ENCODE data around the gene RPS6KA3. TPM values are rescaled to one million over a fixed set of nuclear protein-coding genes. Genes with fewer than 3 reads are reported as not detected.

Gene RPS6KA3
- total RNA-seq: 63.1 and 74.5 TPM in 2 replicates

GRCh38 chrX:20266810-20267606 is at the start of gene RPS6KA3:
Gene RPS6KA3 (minus strand): TSS chrX:20266909. CDS start chrX:20266632, 277 bp downstream.
- peak; percentile 86 to 91 for DNase-seq (ENCODE audit: low read depth in 2 of 2)

GRCh38 chrX:20315140-20315539 is 48.4 kb upstream of the RPS6KA3 start:
- DNase-seq (ENCODE audit: low read depth in 2 of 2): no peak

- DNase-seq (ENCODE audit: low read depth in 2 of 2): no peak
Observed at GRCh38 chrX:20313899-20314298, 47.2 kb upstream of the RPS6KA3 start.

GRCh38 chrX:20312018-20312417 is 45.3 kb upstream of the RPS6KA3 start:
- no peak for DNase-seq (ENCODE audit: low read depth in 2 of 2)

GRCh38 chrX:20311505-20311904 is 44.8 kb upstream of the RPS6KA3 start:
- no peak for DNase-seq (ENCODE audit: low read depth in 2 of 2)

- DNase-seq (ENCODE audit: low read depth in 2 of 2): no peak
Observed at GRCh38 chrX:20309806-20310205, 43.1 kb upstream of the RPS6KA3 start.

GRCh38 chrX:20306668-20307067 is 40.0 kb upstream of the RPS6KA3 start:
- no peak for DNase-seq (ENCODE audit: low read depth in 2 of 2)

- no peak for DNase-seq (ENCODE audit: low read depth in 2 of 2)
Observed at GRCh38 chrX:20300822-20301221, 34.1 kb upstream of the RPS6KA3 start.

GRCh38 chrX:20294957-20295356 is 28.2 kb upstream of the RPS6KA3 start:
- no peak for DNase-seq (ENCODE audit: low read depth in 2 of 2)

- no peak for DNase-seq (ENCODE audit: low read depth in 2 of 2)
Observed at GRCh38 chrX:20294284-20294683, 27.6 kb upstream of the RPS6KA3 start.

- no peak for DNase-seq (ENCODE audit: low read depth in 2 of 2)
Observed at GRCh38 chrX:20285511-20285910, 18.8 kb upstream of the RPS6KA3 start.

- no peak for DNase-seq (ENCODE audit: low read depth in 2 of 2)
Observed at GRCh38 chrX:20284992-20285391, 18.3 kb upstream of the RPS6KA3 start.

- DNase-seq (ENCODE audit: low read depth in 2 of 2): no peak
Observed at GRCh38 chrX:20284444-20284843, 17.7 kb upstream of the RPS6KA3 start.

- no peak for DNase-seq (ENCODE audit: low read depth in 2 of 2)
Observed at GRCh38 chrX:20280938-20281337, 14.2 kb upstream of the RPS6KA3 start.

- DNase-seq (ENCODE audit: low read depth in 2 of 2): no peak
Observed at GRCh38 chrX:20274121-20274520, 7.4 kb upstream of the RPS6KA3 start.

GRCh38 chrX:20271730-20272129 is 5.0 kb upstream of the RPS6KA3 start:
- DNase-seq (ENCODE audit: low read depth in 2 of 2): no peak

GRCh38 chrX:20271186-20271585 is 4.5 kb upstream of the RPS6KA3 start:
- no peak for DNase-seq (ENCODE audit: low read depth in 2 of 2)

- no peak for DNase-seq (ENCODE audit: low read depth in 2 of 2)
Observed at GRCh38 chrX:20270562-20270890, 3.8 kb upstream of the RPS6KA3 start.

- DNase-seq (ENCODE audit: low read depth in 2 of 2): no peak
Observed at GRCh38 chrX:20269848-20270561, 3.3 kb upstream of the RPS6KA3 start.

- peak; percentile 7 to 31 for DNase-seq (ENCODE audit: low read depth in 2 of 2)
Observed at GRCh38 chrX:20267931-20268701, 1.4 kb upstream of the RPS6KA3 start.

GRCh38 chrX:20267607-20267930 is 860 bp upstream of the RPS6KA3 start:
- DNase-seq (ENCODE audit: low read depth in 2 of 2): no peak
